Suprapubic skin (tissue), 4 donors: ENCODE measurements around the gene HEXA. TPM values are rescaled to one million over a fixed set of nuclear protein-coding genes. Genes with fewer than 3 reads are reported as not detected.

Source experiments
- DNase-seq, 2 donors: peaks; one replicate each; pipeline ENCODE4 v3.0.0-alpha.2; 2019; ENCODE audit warnings: low spot score in 2 of 2
- H3K27ac ChIP-seq: fragments of 200-600 bp; sonication (generic); one replicate; pipeline ENCODE4 v1.5.1; 2019
- H3K27me3 ChIP-seq: fragments of 200-600 bp; sonication (generic); one replicate; pipeline ENCODE4 v1.5.1; 2019
- H3K36me3 ChIP-seq: fragments of 200-600 bp; sonication (generic); one replicate; pipeline ENCODE4 v1.5.1; 2019
- H3K4me1 ChIP-seq: fragments of 200-600 bp; sonication (generic); one replicate; pipeline ENCODE4 v1.5.1; 2019
- H3K4me3 ChIP-seq: fragments of 200-600 bp; sonication (generic); one replicate; pipeline ENCODE4 v1.5.1; 2019; ENCODE audit warnings: mild to moderate bottlenecking
- H3K9me3 ChIP-seq: fragments of 200-600 bp; sonication (generic); one replicate; pipeline ENCODE4 v1.5.1; 2019
- CTCF ChIP-seq, 2 donors: fragments of 200-600 bp in 1 of 2; fragments of 450-650 bp in 1 of 2; sonication (generic) in 1 of 2; IDR thresholded peaks; one replicate each; pipeline ENCODE4 v1.5.1; 2016 to 2019; ENCODE audit warnings: antibody characterized with exemption in 2 of 2, mild to moderate bottlenecking in 1 of 2, moderate library complexity in 1 of 2
- EP300 ChIP-seq: sonication (generic); formaldehyde crosslinking; IDR thresholded peaks from one replicate; pipeline ENCODE4 v1.6.1; 2017; ENCODE audit warnings: antibody characterized with exemption
- POLR2A ChIP-seq, 2 donors: fragments of 450-650 bp; IDR thresholded peaks; one replicate each; pipeline ENCODE4 v1.6.1; 2017; ENCODE audit warnings: antibody characterized with exemption in 2 of 2, mild to moderate bottlenecking in 2 of 2, moderate library complexity in 2 of 2
- POLR2AphosphoS5 ChIP-seq, 3 donors: sonication (generic); formaldehyde crosslinking; IDR thresholded peaks; one replicate each; pipeline ENCODE4 v1.6.1; 2017; ENCODE audit warnings: antibody characterized with exemption in 3 of 3
- WGBS: methylation state at CpG from one replicate; pipeline ENCODE4 v1.1.5; 2018; 5-methylcytosine and 5-hydroxymethylcytosine counted together
- total RNA-seq, 4 donors: library from RNA; depleted of rRNA; stranded (reverse); fragments of >200 nt; gene quantifications; one replicate each; pipeline ENCODE4 v1.1.0, GENCODE V29; 2016

The HEXA gene
- total RNA-seq, 4 donors from 2014 or later = 34.8 to 60.2 (median 45.8) TPM

GRCh38 chr15:72339777-72340177 is 36.0 kb downstream of the HEXA start:
- no peak overlapping the region for H3K4me3 ChIP-seq
- H3K9me3 ChIP-seq = no peaks in the 10 kb centered on the region
- WGBS = 35% methylated on average over 3 of the region's 3 CpGs
- DNase-seq = no peak
- no peak for TF ChIP-seq EP300
- no peak for TF ChIP-seq POLR2A (IDR thresholded peaks at IDR 0.05)
- no peak for TF ChIP-seq CTCF (IDR thresholded peaks at IDR 0.05)
- TF ChIP-seq POLR2AphosphoS5 (IDR thresholded peaks at IDR 0.05) = no peak
- peaks cover 26% of the 10 kb centered on the region for H3K36me3 ChIP-seq
- peak overlapping the region; percentile 15 for H3K27ac ChIP-seq
- no peaks in the 10 kb centered on the region for H3K4me1 ChIP-seq
- H3K27me3 ChIP-seq = no peaks in the 10 kb centered on the region

DNA sequence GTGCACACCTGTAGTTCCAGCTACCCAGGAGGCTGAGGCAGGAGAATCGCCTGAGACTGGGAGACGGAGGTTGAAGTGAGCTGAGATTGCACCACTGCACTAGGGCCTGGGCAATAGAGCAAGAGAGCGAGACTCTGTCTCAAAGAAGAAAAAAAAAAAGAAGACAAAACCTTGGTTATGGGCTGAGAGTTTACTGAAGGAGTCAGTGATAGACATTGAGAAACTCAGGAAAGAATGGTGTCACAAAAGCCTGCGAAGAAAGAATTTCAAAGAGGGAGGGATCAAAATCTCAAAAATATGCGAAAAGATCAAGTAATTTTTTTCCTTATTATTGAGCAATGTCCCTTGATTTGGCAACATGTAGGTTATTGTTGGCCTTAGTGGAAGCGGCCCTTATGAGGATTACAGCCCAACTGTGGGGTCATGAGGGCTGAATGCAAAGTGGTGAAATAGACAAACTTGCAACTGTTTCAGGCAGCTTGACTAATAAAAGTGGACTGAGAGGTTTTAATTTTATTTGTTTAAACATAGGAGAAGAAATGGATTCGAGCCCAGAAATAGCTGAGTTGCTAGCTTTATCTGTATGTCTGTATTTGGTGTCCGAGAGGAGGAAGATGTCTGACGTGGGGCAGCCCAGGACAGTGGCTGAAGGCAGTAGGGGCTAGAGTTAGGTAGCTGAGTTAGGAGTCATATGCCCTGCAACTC is 37.0 kb downstream of the HEXA start:
- Histone ChIP-seq H3K27ac (peak overlapping the region; percentile 62), H3K9me3 (no peaks in the 10 kb centered on the region), H3K4me3 (no peak overlapping the region), H3K4me1 (no peaks in the 10 kb centered on the region), H3K36me3 (peaks cover 17% of the 10 kb centered on the region), H3K27me3 (no peaks in the 10 kb centered on the region)
- DNase-seq = no peak
- no peak for TF ChIP-seq POLR2A (IDR thresholded peaks at IDR 0.05)
- no peak for TF ChIP-seq EP300
- no peak for TF ChIP-seq POLR2AphosphoS5 (IDR thresholded peaks at IDR 0.05)
- TF ChIP-seq CTCF (IDR thresholded peaks at IDR 0.05) = no peak
- 81% methylated on average over 9 of the region's 9 CpGs for WGBS

DNA sequence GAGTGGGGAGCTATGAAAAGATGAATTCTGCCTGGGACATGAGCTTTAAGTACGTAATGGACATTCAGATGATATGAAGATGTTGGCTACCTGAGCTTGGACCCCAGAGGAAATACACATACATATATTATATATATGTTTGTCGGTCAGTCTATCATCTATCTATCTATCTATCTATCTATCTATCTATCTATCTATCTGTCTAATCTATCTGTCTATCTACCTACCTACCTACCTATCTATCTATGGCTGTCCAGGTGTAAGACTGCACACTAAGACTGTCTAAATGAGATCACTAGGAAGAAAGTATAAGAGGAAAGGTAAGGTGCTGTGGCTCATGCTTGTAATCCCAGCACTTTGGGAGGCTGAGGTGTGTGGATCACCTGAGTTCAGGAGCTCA is 37.7 kb downstream of the HEXA start:
- peaks cover 11% of the 10 kb centered on the region for H3K36me3 ChIP-seq
- no peaks in the 10 kb centered on the region for H3K9me3 ChIP-seq
- no peak for TF ChIP-seq CTCF (IDR thresholded peaks at IDR 0.05)
- no peak for TF ChIP-seq POLR2A (IDR thresholded peaks at IDR 0.05)
- no peak for TF ChIP-seq POLR2AphosphoS5 (IDR thresholded peaks at IDR 0.05)
- TF ChIP-seq EP300 = no peak
- no peaks in the 10 kb centered on the region for H3K27me3 ChIP-seq
- DNase-seq = no peak
- WGBS = 96% methylated on average over 2 of the region's 2 CpGs
- no peaks in the 10 kb centered on the region for H3K4me1 ChIP-seq
- H3K27ac ChIP-seq = no peak overlapping the region
- H3K4me3 ChIP-seq = no peak overlapping the region

DNA sequence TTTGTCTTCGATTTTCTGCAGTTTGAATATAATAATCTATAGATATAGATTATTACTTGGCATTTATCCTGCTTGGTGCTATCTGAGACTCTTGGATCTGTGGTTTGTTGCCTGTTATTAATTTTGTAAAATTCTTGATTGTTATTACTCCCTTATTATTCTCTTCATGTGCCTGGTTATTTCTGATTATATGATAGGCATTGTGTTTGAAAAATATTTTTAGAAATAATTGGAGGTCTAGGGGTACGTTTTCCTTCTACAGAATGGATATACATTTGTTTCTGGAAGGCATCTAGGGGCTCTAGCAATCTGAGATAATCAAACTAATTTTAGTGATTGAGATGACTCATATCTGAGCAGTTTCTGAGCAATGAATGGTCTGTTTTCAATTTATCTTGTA is 41.0 kb downstream of the HEXA start:
- no peak for DNase-seq
- Histone ChIP-seq H3K9me3 (no peaks in the 10 kb centered on the region), H3K27ac (no peak overlapping the region), H3K4me3 (no peak overlapping the region), H3K27me3 (no peaks in the 10 kb centered on the region), H3K4me1 (no peaks in the 10 kb centered on the region), H3K36me3 (peaks cover 5% of the 10 kb centered on the region)
- TF ChIP-seq POLR2A (IDR thresholded peaks at IDR 0.05) (no peak), CTCF (IDR thresholded peaks at IDR 0.05) (no peak), EP300 (no peak), POLR2AphosphoS5 (IDR thresholded peaks at IDR 0.05) (no peak)
- 88% methylated on average over 2 of the region's 2 CpGs for WGBS

DNA sequence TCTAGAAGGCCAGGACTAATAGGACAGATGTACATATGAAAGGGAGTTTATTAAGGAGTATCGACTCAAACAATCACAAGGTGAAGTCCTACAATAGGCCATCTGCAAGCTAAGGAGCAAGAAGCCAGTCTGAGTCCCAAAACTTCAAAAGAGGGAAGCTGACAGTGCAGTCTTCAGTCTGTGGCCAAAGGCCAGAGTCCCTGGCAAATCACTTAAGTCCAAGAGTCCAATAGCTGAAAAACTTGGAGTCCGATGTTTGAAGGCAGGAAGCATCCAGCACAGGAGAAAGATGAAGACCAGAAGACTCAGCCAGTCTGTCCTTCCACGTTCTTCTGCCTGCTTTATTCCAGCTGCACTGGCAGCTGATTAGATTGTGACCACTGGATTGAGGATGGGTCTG is 44.8 kb downstream of the HEXA start:
- Histone ChIP-seq H3K4me1 (no peaks in the 10 kb centered on the region), H3K9me3 (no peaks in the 10 kb centered on the region), H3K4me3 (no peak overlapping the region), H3K36me3 (peaks cover 16% of the 10 kb centered on the region), H3K27me3 (no peaks in the 10 kb centered on the region), H3K27ac (no peak overlapping the region)
- TF ChIP-seq CTCF (IDR thresholded peaks at IDR 0.05) = no peak
- TF ChIP-seq POLR2AphosphoS5 (IDR thresholded peaks at IDR 0.05) = no peak
- no peak for TF ChIP-seq POLR2A (IDR thresholded peaks at IDR 0.05)
- DNase-seq = no peak
- 95% methylated on average over 3 of the region's 3 CpGs for WGBS
